SK-N-SH treated with all-trans-retinoic acid at 6 μM for 48 hours (cell line): ENCODE data around the gene PTPRN2.

Experiments used
- GLIS3 ChIP-seq: fragments of 250-450 bp; sonication (Bioruptor Pico); IDR thresholded peaks from 2 replicates; pipeline ENCODE4 v1.5.0; 2020; ENCODE audit warnings: mild to moderate bottlenecking, moderate library complexity
- ISL1 ChIP-seq: fragments of 250-450 bp; sonication (Bioruptor Pico); IDR thresholded peaks from 2 replicates; pipeline ENCODE4 v2.1.2; 2022; ENCODE audit warnings: mild to moderate bottlenecking, moderate library complexity
- PPARA ChIP-seq: fragments of 250-450 bp; sonication (Bioruptor Pico); IDR thresholded peaks from 2 replicates; pipeline ENCODE4 v1.5.0; 2020; ENCODE audit warnings: mild to moderate bottlenecking, borderline replicate concordance
- RARB ChIP-seq: fragments of 250-450 bp; sonication (Bioruptor Pico); IDR thresholded peaks from 2 replicates; pipeline ENCODE4 v1.8.0; 2021; ENCODE audit warnings: mild to moderate bottlenecking, moderate library complexity
- TOX ChIP-seq: fragments of 250-450 bp; sonication (Bioruptor Pico); IDR thresholded peaks from 2 replicates; pipeline ENCODE4 v1.8.0; 2021; ENCODE audit warnings: mild to moderate bottlenecking, moderate library complexity, borderline replicate concordance
- ZC3H10 ChIP-seq: fragments of 250-450 bp; sonication (Bioruptor Pico); IDR thresholded peaks from 2 replicates; pipeline ENCODE4 v1.5.1; 2021; ENCODE audit warnings: mild to moderate bottlenecking, moderate library complexity
- ZFP3 ChIP-seq: fragments of 250-450 bp; sonication (Bioruptor Pico); IDR thresholded peaks from 2 replicates; pipeline ENCODE4 v1.5.0; 2020; ENCODE audit warnings: mild to moderate bottlenecking, moderate library complexity
- ZFP30 ChIP-seq: fragments of 450-650 bp; formaldehyde crosslinking; IDR thresholded peaks from 2 replicates; pipeline ENCODE4 v1.5.0; 2022; ENCODE audit warnings: mild to moderate bottlenecking, moderate library complexity
- ZNF565 ChIP-seq: fragments of 450-650 bp; formaldehyde crosslinking; conservative IDR thresholded peaks from 2 replicates; pipeline ENCODE4 v1.5.0; 2020; ENCODE audit warnings: low read depth, mild to moderate bottlenecking, moderate library complexity
- ZNF70 ChIP-seq: fragments of 450-650 bp; formaldehyde crosslinking; IDR thresholded peaks from 2 replicates; pipeline ENCODE4 v1.5.0; 2020; ENCODE audit warnings: mild to moderate bottlenecking, moderate library complexity
- TF ChIP-seq, protein P1 (sequence below): fragments of 250-450 bp; sonication (Bioruptor Pico); IDR thresholded peaks from 2 replicates; pipeline ENCODE4 v1.5.0; 2020; ENCODE audit warnings: mild to moderate bottlenecking, moderate library complexity
- TF ChIP-seq, protein P2 (sequence below): fragments of 250-450 bp; sonication (Bioruptor Pico); IDR thresholded peaks from 2 replicates; pipeline ENCODE4 v1.5.1; 2020; ENCODE audit warnings: low read depth, mild to moderate bottlenecking, moderate library complexity

DNA sequence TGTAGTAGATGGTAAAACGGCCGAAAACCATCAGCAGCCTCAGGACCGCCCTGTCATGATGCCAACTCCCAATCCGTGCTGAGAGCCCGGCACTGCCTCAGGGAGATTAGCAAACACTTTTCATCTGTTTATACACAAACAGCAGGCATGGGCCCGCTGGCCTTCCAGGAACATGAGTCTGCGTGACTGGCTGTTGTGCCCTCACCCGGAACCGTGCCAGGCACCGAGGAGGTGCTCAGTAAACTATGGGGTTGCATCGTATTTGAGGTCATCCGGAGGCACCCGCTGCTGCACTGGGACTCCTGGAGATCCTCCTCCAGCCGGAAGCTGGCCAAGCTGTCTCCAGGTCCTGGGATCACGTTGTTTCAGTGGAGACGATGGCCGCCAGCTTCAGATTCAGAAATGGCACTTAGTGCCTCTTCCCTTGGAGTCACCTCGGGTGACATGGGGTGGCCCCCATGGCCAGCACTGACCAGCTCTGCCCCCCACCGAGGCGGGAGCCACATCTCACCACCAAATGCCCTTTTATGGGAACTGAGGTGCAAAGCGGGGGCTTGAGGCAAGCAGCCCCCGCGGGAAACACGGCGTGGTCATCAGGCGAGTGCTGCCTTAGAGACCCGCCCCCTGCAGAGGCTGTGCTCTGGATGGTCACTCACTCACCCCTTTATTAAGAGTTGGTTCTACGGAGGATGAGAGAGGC lies 585.9 kb downstream of the PTPRN2 start:
- TF ChIP-seq ZFP3 (CRISPR knock-in tag) = no peak
- TF ChIP-seq ZC3H10 (CRISPR knock-in tag) = no peak
- TF ChIP-seq PPARA (CRISPR knock-in tag) = no peak
- no peak for TF ChIP-seq ISL1 (CRISPR knock-in tag)
- TF ChIP-seq ZFP30 (CRISPR knock-in tag) = no peak
- TF ChIP-seq TOX (CRISPR knock-in tag) = no peak
- TF ChIP-seq, protein P1, sequence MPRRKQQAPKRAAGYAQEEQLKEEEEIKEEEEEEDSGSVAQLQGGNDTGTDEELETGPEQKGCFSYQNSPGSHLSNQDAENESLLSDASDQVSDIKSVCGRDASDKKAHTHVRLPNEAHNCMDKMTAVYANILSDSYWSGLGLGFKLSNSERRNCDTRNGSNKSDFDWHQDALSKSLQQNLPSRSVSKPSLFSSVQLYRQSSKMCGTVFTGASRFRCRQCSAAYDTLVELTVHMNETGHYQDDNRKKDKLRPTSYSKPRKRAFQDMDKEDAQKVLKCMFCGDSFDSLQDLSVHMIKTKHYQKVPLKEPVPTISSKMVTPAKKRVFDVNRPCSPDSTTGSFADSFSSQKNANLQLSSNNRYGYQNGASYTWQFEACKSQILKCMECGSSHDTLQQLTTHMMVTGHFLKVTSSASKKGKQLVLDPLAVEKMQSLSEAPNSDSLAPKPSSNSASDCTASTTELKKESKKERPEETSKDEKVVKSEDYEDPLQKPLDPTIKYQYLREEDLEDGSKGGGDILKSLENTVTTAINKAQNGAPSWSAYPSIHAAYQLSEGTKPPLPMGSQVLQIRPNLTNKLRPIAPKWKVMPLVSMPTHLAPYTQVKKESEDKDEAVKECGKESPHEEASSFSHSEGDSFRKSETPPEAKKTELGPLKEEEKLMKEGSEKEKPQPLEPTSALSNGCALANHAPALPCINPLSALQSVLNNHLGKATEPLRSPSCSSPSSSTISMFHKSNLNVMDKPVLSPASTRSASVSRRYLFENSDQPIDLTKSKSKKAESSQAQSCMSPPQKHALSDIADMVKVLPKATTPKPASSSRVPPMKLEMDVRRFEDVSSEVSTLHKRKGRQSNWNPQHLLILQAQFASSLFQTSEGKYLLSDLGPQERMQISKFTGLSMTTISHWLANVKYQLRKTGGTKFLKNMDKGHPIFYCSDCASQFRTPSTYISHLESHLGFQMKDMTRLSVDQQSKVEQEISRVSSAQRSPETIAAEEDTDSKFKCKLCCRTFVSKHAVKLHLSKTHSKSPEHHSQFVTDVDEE = no peak
- TF ChIP-seq ZNF70 (CRISPR knock-in tag) = no peak
- TF ChIP-seq, protein P2, sequence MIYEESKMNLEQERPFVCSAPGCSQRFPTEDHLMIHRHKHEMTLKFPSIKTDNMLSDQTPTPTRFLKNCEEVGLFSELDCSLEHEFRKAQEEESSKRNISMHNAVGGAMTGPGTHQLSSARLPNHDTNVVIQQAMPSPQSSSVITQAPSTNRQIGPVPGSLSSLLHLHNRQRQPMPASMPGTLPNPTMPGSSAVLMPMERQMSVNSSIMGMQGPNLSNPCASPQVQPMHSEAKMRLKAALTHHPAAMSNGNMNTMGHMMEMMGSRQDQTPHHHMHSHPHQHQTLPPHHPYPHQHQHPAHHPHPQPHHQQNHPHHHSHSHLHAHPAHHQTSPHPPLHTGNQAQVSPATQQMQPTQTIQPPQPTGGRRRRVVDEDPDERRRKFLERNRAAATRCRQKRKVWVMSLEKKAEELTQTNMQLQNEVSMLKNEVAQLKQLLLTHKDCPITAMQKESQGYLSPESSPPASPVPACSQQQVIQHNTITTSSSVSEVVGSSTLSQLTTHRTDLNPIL (CRISPR knock-in tag) = no peak
- TF ChIP-seq GLIS3 (CRISPR knock-in tag) = no peak
- TF ChIP-seq ZNF565 = no peak
- no peak for TF ChIP-seq RARB (CRISPR knock-in tag)
